ENCODE data around the gene FCSK. TPM values are rescaled to one million over a fixed set of nuclear protein-coding genes. Genes with fewer than 3 reads are reported as not detected.
A peak's percentile ranks its signal among the peaks of the same experiment; 100 is the strongest.

The FCSK gene
- total RNA-seq, 1 donor from 2014 or later, result 12.0 TPM

- H3K36me3 ChIP-seq (ENCODE audit: insufficient read depth, low read length), result no peaks in the 10 kb centered on the region
- no peaks in the 10 kb centered on the region for H3K9me3 ChIP-seq (ENCODE audit: insufficient read depth, low read depth, low read length)
- no peaks in the 10 kb centered on the region for H3K9me3 Mint-ChIP-seq (ENCODE audit: unreplicated experiment)
- H3K27me3 Mint-ChIP-seq (ENCODE audit: low read depth, unreplicated experiment), result no peaks in the 10 kb centered on the region
- H3K27ac ChIP-seq (ENCODE audit: low read depth, low read length), result no peak overlapping the region
- no peak for TF ChIP-seq CTCF (IDR thresholded peaks at IDR 0.05; ENCODE audit: insufficient read depth, low read depth, low read length)
- TF ChIP-seq EZH2 (IDR thresholded peaks at IDR 0.05; ENCODE audit: insufficient read depth, low read length), result no peak
- peaks cover 31% of the 10 kb centered on the region for H3K79me2 ChIP-seq (ENCODE audit: insufficient read depth, low read length)
- no peaks in the 10 kb centered on the region for H3K27me3 ChIP-seq (ENCODE audit: insufficient read depth, low read length)
- peak overlapping the region; percentile 84 for H2AFZ ChIP-seq (ENCODE audit: low read depth, low read length)
- H3K4me2 ChIP-seq (ENCODE audit: low read length), result peak overlapping the region; percentile 88
- peaks cover 21% of the 10 kb centered on the region for H3K4me1 Mint-ChIP-seq (ENCODE audit: low read depth, unreplicated experiment)
- no peak overlapping the region for H3K4me3 ChIP-seq (ENCODE audit: insufficient read depth, low read depth, low read length)
- peaks cover 19% of the 10 kb centered on the region for H3K4me1 ChIP-seq (ENCODE audit: insufficient read depth, low read length)
- H3K27ac Mint-ChIP-seq (ENCODE audit: unreplicated experiment), result no peak overlapping the region
- H3K9ac ChIP-seq (ENCODE audit: low read length), result peak overlapping the region; percentile 71
- H3K4me3 Mint-ChIP-seq (ENCODE audit: unreplicated experiment), result peak overlapping the region; percentile 92
- no peak for FAIRE-seq
- no peak for DNase-seq (ENCODE audit: low read depth)
- peaks cover 26% of the 10 kb centered on the region for H4K20me1 ChIP-seq (ENCODE audit: insufficient read depth, low read length)
- H3K36me3 Mint-ChIP-seq (ENCODE audit: low read depth, unreplicated experiment), result no peaks in the 10 kb centered on the region
These were observed 14.2 kb upstream of the FCSK start for GRCh38 chr16:70440009-70440692.

- Mint-ChIP-seq H3K4me1 (ENCODE audit: low read depth, unreplicated experiment) (peaks cover 12% of the 10 kb centered on the region), H3K27me3 (ENCODE audit: low read depth, unreplicated experiment) (no peaks in the 10 kb centered on the region), H3K27ac (ENCODE audit: unreplicated experiment) (no peak overlapping the region), H3K9me3 (ENCODE audit: unreplicated experiment) (no peaks in the 10 kb centered on the region), H3K4me3 (ENCODE audit: unreplicated experiment) (no peak overlapping the region), H3K36me3 (ENCODE audit: low read depth, unreplicated experiment) (no peaks in the 10 kb centered on the region)
- Histone ChIP-seq H3K27me3 (ENCODE audit: insufficient read depth, low read length) (no peaks in the 10 kb centered on the region), H3K27ac (ENCODE audit: low read depth, low read length) (no peak overlapping the region), H3K36me3 (ENCODE audit: insufficient read depth, low read length) (no peaks in the 10 kb centered on the region), H2AFZ (ENCODE audit: low read depth, low read length) (no peak overlapping the region), H3K79me2 (ENCODE audit: insufficient read depth, low read length) (peaks cover 19% of the 10 kb centered on the region), H3K4me3 (ENCODE audit: insufficient read depth, low read depth, low read length) (no peak overlapping the region), H3K4me1 (ENCODE audit: insufficient read depth, low read length) (peaks cover 13% of the 10 kb centered on the region), H3K9me3 (ENCODE audit: insufficient read depth, low read depth, low read length) (no peaks in the 10 kb centered on the region), H3K4me2 (ENCODE audit: low read length) (no peak overlapping the region), H4K20me1 (ENCODE audit: insufficient read depth, low read length) (peaks cover 19% of the 10 kb centered on the region), H3K9ac (ENCODE audit: low read length) (no peak overlapping the region)
- FAIRE-seq (no peak), DNase-seq (ENCODE audit: low read depth) (no peak)
- TF ChIP-seq CTCF (IDR thresholded peaks at IDR 0.05; ENCODE audit: insufficient read depth, low read depth, low read length) (no peak), EZH2 (IDR thresholded peaks at IDR 0.05; ENCODE audit: insufficient read depth, low read length) (no peak)
These were observed 12.9 kb upstream of the FCSK start for GRCh38 chr16:70441406-70441990.

GRCh38 chr16:70442344-70442743 lies 12.1 kb upstream of the FCSK start:
- DNase-seq (ENCODE audit: low read depth) (no peak), FAIRE-seq (no peak)
- TF ChIP-seq CTCF (IDR thresholded peaks at IDR 0.05; ENCODE audit: insufficient read depth, low read depth, low read length) (no peak), EZH2 (IDR thresholded peaks at IDR 0.05; ENCODE audit: insufficient read depth, low read length) (no peak)
- no peaks in the 10 kb centered on the region for H3K36me3 Mint-ChIP-seq (ENCODE audit: low read depth, unreplicated experiment)
- H3K27me3 Mint-ChIP-seq (ENCODE audit: low read depth, unreplicated experiment), result no peaks in the 10 kb centered on the region
- H4K20me1 ChIP-seq (ENCODE audit: insufficient read depth, low read length), result peaks cover 10% of the 10 kb centered on the region
- no peak overlapping the region for H3K4me2 ChIP-seq (ENCODE audit: low read length)
- H3K27ac Mint-ChIP-seq (ENCODE audit: unreplicated experiment), result no peak overlapping the region
- H3K4me3 Mint-ChIP-seq (ENCODE audit: unreplicated experiment), result no peak overlapping the region
- peaks cover 11% of the 10 kb centered on the region for H3K79me2 ChIP-seq (ENCODE audit: insufficient read depth, low read length)
- H3K9me3 ChIP-seq (ENCODE audit: insufficient read depth, low read depth, low read length), result no peaks in the 10 kb centered on the region
- no peaks in the 10 kb centered on the region for H3K9me3 Mint-ChIP-seq (ENCODE audit: unreplicated experiment)
- H3K4me1 Mint-ChIP-seq (ENCODE audit: low read depth, unreplicated experiment), result peaks cover 5% of the 10 kb centered on the region
- H3K9ac ChIP-seq (ENCODE audit: low read length), result no peak overlapping the region
- no peak overlapping the region for H3K4me3 ChIP-seq (ENCODE audit: insufficient read depth, low read depth, low read length)
- H3K27ac ChIP-seq (ENCODE audit: low read depth, low read length), result no peak overlapping the region
- peaks cover 5% of the 10 kb centered on the region for H3K4me1 ChIP-seq (ENCODE audit: insufficient read depth, low read length)
- no peaks in the 10 kb centered on the region for H3K27me3 ChIP-seq (ENCODE audit: insufficient read depth, low read length)
- H2AFZ ChIP-seq (ENCODE audit: low read depth, low read length), result no peak overlapping the region
- no peaks in the 10 kb centered on the region for H3K36me3 ChIP-seq (ENCODE audit: insufficient read depth, low read length)
